SK-N-MC (cell line): ENCODE results near the gene GAPDH.

Experiments
- DNase-seq: peaks from one replicate; pipeline ENCODE4 v3.0.0-alpha.2; 2011; ENCODE audit warnings: low read depth, low spot score
- H3K27ac ChIP-seq: fragments of 200-600 bp; sonication (generic); 2 replicates; pipeline ENCODE4 v1.5.1; 2016; ENCODE audit warnings: mixed run types
- H3K36me3 ChIP-seq: fragments of 200-600 bp; sonication (generic); 2 replicates; pipeline ENCODE4 v1.6.1; 2017; ENCODE audit warnings: antibody characterized with exemption, low read length, mixed read lengths; ENCODE audit not compliant: insufficient read depth
- H3K4me3 ChIP-seq: fragments of 200-600 bp; sonication (generic); 2 replicates; pipeline ENCODE4 v1.5.1; 2016
- H3K9ac ChIP-seq: fragments of 200-600 bp; sonication (generic); 2 replicates; pipeline ENCODE4 v1.8.0; 2017; ENCODE audit warnings: mixed run types, mixed read lengths; ENCODE audit not compliant: insufficient read length
- H3K9me3 ChIP-seq: fragments of 200-600 bp; sonication (generic); 2 replicates; pipeline ENCODE4 v1.6.1; 2017; ENCODE audit warnings: low read depth, mild to moderate bottlenecking, antibody characterized with exemption, low read length, moderate library complexity, mixed read lengths
- EZH2 ChIP-seq: fragments of 200-600 bp; sonication (generic); IDR thresholded peaks from one replicate; pipeline ENCODE4 v1.6.1; 2017; ENCODE audit warnings: antibody characterized with exemption
- FOXP2 ChIP-seq: optimal IDR thresholded peaks from 2 replicates; pipeline ENCODE3; 2011; ENCODE audit warnings: mild to moderate bottlenecking, moderate library complexity; ENCODE audit not compliant: insufficient read depth; ENCODE audit errors: extremely low read length, control extremely low read depth
- POLR2AphosphoS5 ChIP-seq: IDR thresholded peaks from 2 replicates; pipeline ENCODE4 v1.6.1; 2012; ENCODE audit warnings: mild to moderate bottlenecking, low read depth, low read length, borderline replicate concordance

GAPDH gene

DNA sequence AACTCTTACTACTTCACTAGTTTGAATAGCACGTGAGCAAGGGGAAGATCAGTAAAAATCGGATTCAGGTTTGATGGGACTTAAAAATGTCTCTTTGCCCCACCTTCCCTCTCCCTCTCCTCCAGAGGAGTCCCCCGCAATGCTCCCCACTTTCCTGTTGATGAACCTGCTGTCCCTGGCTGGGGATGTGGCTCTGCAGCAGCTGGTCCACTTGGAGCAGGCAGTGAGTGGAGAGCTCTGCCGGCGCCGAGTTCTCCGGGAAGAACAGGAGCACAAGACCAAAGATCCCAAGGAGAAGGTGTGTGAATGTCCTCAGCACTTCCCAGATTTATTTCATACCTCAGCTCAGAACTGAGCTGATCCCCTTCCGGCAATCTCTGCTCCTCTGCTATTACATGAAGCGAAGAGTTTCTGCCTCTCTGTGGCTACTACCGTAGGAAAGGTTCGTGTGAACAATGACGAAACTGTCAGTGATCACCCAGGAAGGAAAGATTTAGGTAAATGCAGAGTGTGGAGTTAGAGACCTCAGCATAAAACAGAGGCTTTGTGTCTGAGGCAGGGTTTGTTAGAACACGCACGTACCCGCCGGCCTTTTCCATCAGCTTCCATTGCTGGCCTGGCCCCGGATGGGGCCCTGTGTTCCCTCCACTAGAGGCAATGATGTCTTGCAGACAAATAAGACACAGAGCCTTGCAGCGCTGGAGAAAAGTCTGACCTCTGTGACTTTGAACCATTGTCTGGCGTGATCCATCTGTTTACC is 7.4 kb upstream of the GAPDH start:
- H3K9ac ChIP-seq = no peak overlapping the region
- TF ChIP-seq POLR2AphosphoS5 (no peak), FOXP2 (no peak), EZH2 (no peak)
- no peak overlapping the region for H3K27ac ChIP-seq
- no peak for DNase-seq
- no peaks in the 10 kb centered on the region for H3K9me3 ChIP-seq
- peaks cover 98% of the 10 kb centered on the region for H3K36me3 ChIP-seq
- H3K4me3 ChIP-seq = no peak overlapping the region

DNA sequence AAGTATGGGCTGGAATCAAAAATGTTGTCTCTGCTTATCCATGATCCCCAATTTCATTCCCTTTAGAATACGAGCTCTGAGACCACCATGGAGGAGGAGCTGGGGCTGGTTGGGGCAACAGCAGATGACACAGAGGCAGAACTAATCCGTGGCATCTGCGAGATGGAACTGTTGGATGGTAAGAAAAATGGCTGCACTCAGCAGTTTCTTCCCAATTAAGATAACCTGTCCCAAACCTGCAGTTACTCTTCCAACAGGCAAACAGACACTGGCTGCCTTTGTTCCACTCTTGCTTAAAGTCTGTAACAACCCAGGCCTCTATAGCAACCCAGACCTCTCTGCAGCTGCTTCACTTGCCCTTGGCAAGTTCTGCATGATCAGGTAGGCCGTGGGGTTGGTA is 6.6 kb upstream of the GAPDH start:
- Histone ChIP-seq H3K9me3 (no peaks in the 10 kb centered on the region), H3K27ac (peak overlapping the region; percentile 27; the same call in 1 of the 2 replicates), H3K36me3 (peaks cover 97% of the 10 kb centered on the region), H3K4me3 (no peak overlapping the region), H3K9ac (no peak overlapping the region)
- TF ChIP-seq EZH2 (no peak), POLR2AphosphoS5 (no peak), FOXP2 (no peak)
- no peak for DNase-seq

DNA sequence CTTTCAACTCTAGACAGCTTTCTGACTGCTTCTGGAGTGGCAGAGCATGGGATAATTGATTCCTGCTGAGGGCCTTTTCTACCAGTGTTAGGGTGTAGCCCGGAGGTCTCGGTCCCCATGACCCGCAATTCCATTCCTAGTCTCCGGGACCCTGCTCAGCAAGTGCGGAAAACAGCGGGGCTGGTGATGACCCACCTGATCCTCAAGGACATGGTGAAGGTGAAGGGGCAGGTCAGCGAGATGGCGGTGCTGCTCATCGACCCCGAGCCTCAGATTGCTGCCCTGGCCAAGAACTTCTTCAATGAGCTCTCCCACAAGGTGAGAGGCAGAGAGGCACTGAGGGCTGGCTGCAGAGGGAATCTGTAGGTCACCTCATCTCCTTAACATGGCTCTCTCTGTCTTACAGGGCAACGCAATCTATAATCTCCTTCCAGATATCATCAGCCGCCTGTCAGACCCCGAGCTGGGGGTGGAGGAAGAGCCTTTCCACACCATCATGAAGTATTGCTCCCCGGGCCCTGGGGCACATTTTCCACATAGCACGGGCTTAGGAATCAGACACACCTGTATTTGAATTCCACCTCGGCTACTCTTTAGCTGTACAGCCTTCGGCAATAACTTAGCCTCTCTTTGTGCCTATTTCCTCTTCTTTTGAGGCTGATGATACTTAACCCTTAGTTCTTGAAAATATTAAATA is 5.6 kb upstream of the GAPDH start:
- DNase-seq = no peak
- TF ChIP-seq FOXP2 (no peak), POLR2AphosphoS5 (no peak), EZH2 (no peak)
- Histone ChIP-seq H3K9ac (no peak overlapping the region), H3K36me3 (peaks cover 87% of the 10 kb centered on the region), H3K4me3 (no peak overlapping the region), H3K9me3 (no peaks in the 10 kb centered on the region), H3K27ac (peak overlapping the region; percentile 27; the same call in 1 of the 2 replicates)

DNA sequence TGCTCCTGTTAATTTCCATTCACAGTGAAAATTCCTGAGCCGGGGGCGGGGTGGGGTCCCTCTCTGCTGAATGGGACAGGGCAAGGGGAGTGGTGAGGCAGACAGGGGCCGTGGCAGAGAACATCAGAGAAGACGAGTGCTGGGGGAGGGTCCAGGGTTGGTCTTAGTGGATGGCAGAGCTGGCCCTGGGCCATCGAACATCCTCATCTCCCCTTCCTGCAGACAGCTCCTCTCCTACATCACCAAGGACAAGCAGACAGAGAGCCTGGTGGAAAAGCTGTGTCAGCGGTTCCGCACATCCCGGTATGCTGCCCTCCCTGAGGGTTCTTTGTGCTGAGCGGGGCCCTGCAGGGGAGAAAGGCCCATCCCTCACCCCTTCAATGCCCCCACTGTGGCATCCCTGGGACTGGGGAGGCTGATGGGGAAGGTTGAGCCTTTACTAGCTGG is 5.0 kb upstream of the GAPDH start:
- H3K27ac ChIP-seq = peak overlapping the region; percentile 27; the same call in 1 of the 2 replicates
- H3K4me3 ChIP-seq = no peak overlapping the region
- H3K9me3 ChIP-seq = no peaks in the 10 kb centered on the region
- TF ChIP-seq FOXP2 = no peak
- no peak for TF ChIP-seq EZH2
- no peak for TF ChIP-seq POLR2AphosphoS5
- peaks cover 81% of the 10 kb centered on the region for H3K36me3 ChIP-seq
- H3K9ac ChIP-seq = no peak overlapping the region
- no peak for DNase-seq

DNA sequence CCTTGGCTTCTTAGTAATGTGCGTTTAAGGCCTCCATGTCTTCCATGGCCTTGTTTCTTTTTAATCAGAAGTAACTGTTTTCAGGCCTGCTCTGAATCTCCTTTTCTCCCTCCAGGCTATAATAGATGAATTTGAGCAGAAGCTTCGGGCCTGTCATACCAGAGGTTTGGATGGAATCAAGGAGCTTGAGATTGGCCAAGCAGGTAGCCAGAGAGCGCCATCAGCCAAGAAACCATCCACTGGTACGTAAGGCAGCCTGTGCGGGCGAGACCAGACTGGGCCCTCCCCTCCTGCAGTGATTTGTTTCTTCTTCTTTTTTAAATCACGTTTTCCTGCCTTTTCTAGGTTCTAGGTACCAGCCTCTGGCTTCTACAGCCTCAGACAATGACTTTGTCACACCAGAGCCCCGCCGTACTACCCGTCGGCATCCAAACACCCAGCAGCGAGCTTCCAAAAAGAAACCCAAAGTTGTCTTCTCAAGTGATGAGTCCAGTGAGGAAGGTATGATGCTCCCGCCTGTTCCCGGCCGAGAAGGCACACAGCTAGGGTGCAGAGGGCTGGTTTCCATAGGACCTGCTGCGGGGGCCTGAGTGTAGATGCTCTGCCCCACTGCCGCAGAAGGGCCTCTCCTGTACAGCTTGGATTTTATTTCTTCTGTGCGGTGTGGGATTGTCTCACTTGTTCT is 3.6 kb upstream of the GAPDH start:
- Histone ChIP-seq H3K4me3 (no peak overlapping the region), H3K27ac (peak overlapping the region; percentile 96), H3K36me3 (peaks cover 78% of the 10 kb centered on the region), H3K9ac (no peak overlapping the region), H3K9me3 (no peaks in the 10 kb centered on the region)
- DNase-seq = no peak
- TF ChIP-seq EZH2 (no peak), FOXP2 (no peak), POLR2AphosphoS5 (no peak; the same call in 1 of the 2 replicates)

DNA sequence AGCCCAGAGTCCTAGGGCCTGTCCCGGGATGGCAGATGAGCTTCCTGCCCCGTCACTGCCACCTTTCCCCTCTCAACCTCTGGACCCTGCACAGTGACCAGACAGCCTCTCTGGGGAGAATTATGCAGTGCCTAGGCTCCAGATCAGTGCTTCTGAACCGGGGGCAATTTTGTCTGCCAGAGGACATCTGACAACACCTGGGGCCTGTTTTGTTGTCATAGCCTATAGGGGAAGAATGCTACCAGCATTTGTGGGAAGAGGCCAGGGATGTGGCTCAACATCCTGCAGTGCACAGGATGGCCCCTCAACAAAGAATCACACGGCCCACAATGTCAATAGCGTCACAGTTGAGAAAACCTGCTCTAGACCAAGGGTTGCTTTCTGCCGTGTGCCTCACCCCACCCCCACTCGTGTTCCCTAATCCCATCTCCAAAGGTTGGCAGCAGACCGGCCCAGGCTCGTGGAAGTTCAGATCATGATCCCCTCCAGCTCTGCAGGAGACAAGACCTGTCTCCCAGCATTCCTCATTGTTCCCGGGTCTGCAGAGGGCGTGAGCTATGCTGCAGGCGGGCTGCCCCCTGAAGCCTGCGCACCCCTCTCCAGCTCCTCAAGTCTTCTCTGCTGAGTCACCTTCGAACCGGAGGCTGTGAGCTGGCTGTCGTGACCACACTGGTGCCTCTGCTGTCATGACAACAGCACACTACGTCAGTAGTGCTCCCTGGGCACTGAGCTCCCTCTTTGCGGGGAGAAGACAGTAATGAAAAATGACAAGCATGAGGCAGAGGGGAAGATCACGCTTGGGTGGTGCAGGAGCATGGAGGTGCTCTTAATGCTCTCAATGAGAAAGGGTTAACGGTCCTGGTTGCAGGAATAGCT is 2.0 kb upstream of the GAPDH start:
- DNase-seq = no peak
- peak overlapping the region; percentile 96 for H3K27ac ChIP-seq

DNA sequence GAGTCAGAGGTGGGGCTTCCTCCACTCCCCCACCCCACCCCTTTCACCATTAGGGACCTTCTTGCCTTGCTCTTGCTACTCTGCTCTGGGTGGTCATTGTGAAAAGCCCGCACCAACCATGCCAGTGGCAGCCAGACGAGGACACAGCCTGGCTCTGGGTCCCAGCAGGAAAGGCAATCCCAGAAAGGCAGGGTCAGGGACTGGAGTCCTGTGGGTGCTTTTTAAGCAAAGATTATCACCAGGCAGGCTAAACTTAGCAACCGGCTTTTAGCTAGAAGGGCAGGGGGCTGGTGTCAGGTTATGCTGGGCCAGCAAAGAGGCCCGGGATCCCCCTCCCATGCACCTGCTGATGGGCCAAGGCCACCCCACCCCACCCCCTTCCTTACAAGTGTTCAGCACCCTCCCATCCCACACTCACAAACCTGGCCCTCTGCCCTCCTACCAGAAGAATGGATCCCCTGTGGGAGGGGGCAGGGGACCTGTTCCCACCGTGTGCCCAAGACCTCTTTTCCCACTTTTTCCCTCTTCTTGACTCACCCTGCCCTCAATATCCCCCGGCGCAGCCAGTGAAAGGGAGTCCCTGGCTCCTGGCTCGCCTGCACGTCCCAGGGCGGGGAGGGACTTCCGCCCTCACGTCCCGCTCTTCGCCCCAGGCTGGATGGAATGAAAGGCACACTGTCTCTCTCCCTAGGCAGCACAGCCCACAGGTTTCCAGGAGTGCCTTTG is 1.2 kb upstream of the GAPDH start:
- no peak for DNase-seq
- peaks cover 78% of the 10 kb centered on the region for H3K36me3 ChIP-seq
- H3K4me3 ChIP-seq = peak overlapping the region; percentile 97
- H3K9me3 ChIP-seq = no peaks in the 10 kb centered on the region
- TF ChIP-seq EZH2 (no peak), FOXP2 (no peak), POLR2AphosphoS5 (peak; percentile 66; the same call in 1 of the 2 replicates)
- H3K9ac ChIP-seq = peak overlapping the region; percentile 98
- peak overlapping the region; percentile 96 for H3K27ac ChIP-seq

More for the DNA sequence above, 2.0 kb upstream of the GAPDH start:
- peaks cover 78% of the 10 kb centered on the region for H3K36me3 ChIP-seq
- H3K4me3 ChIP-seq = peak overlapping the region; percentile 97
- H3K9ac ChIP-seq = peak overlapping the region; percentile 98
- H3K9me3 ChIP-seq = no peaks in the 10 kb centered on the region
- no peak; the same call in 1 of the 2 replicates for TF ChIP-seq POLR2AphosphoS5
- no peak for TF ChIP-seq EZH2
- no peak for TF ChIP-seq FOXP2
